HepG2 (cell line): ENCODE results near the gene RHEBL1. TPM values are rescaled to one million over a fixed set of nuclear protein-coding genes. Genes with fewer than 3 reads are reported as not detected.

Experiments
- AHDC1 ChIP-seq: sonication (generic); formaldehyde crosslinking; IDR thresholded peaks from 2 replicates; pipeline ENCODE4 v1.5.1; 2020; ENCODE audit warnings: mild to moderate bottlenecking, missing genetic modification reagents, borderline replicate concordance
- CC2D1A ChIP-seq: sonication (generic); formaldehyde crosslinking; IDR thresholded peaks from 2 replicates; pipeline ENCODE4 v1.8.1; 2023; ENCODE audit warnings: mild to moderate bottlenecking, missing genetic modification reagents
- E2F2 ChIP-seq: sonication (generic); formaldehyde crosslinking; IDR thresholded peaks from 2 replicates; pipeline ENCODE4 v1.4.0; 2020; ENCODE audit warnings: missing genetic modification reagents, borderline replicate concordance
- FOSL2 ChIP-seq: sonication (generic); formaldehyde crosslinking; IDR thresholded peaks from 2 replicates; pipeline ENCODE4 v1.4.0; 2020; ENCODE audit warnings: missing genetic modification reagents
- GABPA ChIP-seq, 2 experiments: IDR thresholded peaks; 2 replicates each; pipeline ENCODE4 v1.6.1; 2011 to 2016; ENCODE audit warnings: low read depth in 2 of 2, low read length in 1 of 2, missing biosample characterization in 1 of 2, missing genetic modification characterization in 1 of 2
- GATAD2A ChIP-seq: IDR thresholded peaks from 2 replicates; pipeline ENCODE4 v1.6.1; 2016
- GZF1 ChIP-seq: sonication (generic); formaldehyde crosslinking; IDR thresholded peaks from 2 replicates; pipeline ENCODE4 v1.5.1; 2020; ENCODE audit warnings: mild to moderate bottlenecking, missing genetic modification reagents
- IRF2 ChIP-seq: IDR thresholded peaks from 2 replicates; pipeline ENCODE4 v1.6.1; 2018; ENCODE audit warnings: missing genetic modification reagents, missing compliant biosample characterization
- ISL2 ChIP-seq: sonication (generic); formaldehyde crosslinking; IDR thresholded peaks from 2 replicates; pipeline ENCODE4 v1.5.0; 2020; ENCODE audit warnings: missing genetic modification reagents
- KDM2A ChIP-seq: sonication (generic); formaldehyde crosslinking; IDR thresholded peaks from 2 replicates; pipeline ENCODE4 v1.4.0; 2020; ENCODE audit warnings: low read depth, missing genetic modification reagents, borderline replicate concordance
- MBNL3 ChIP-seq: fragments of 250-450 bp; sonication (Bioruptor Pico); conservative IDR thresholded peaks from 2 replicates; pipeline ENCODE4 v1.8.0; 2022; ENCODE audit warnings: mild to moderate bottlenecking, inconsistent platforms
- NKX3-1 ChIP-seq: sonication (generic); formaldehyde crosslinking; IDR thresholded peaks from 2 replicates; pipeline ENCODE4 v1.5.0; 2020; ENCODE audit warnings: missing genetic modification reagents
- PCBP2 ChIP-seq: fragments of 200-400 bp; formaldehyde crosslinking; optimal IDR thresholded peaks from 2 replicates; pipeline ENCODE3; 2018; ENCODE audit warnings: low read length, low read depth; ENCODE audit not compliant: poor library complexity, severe bottlenecking
- TEAD3 ChIP-seq: optimal IDR thresholded peaks from 2 replicates; pipeline ENCODE3; 2016; ENCODE audit warnings: borderline replicate concordance
- ZBTB44 ChIP-seq: sonication (generic); formaldehyde crosslinking; IDR thresholded peaks from 2 replicates; pipeline ENCODE4 v1.4.0; 2020; ENCODE audit warnings: missing genetic modification reagents
- ZNF235 ChIP-seq: sonication (generic); formaldehyde crosslinking; IDR thresholded peaks from 2 replicates; pipeline ENCODE4 v1.8.1; 2023; ENCODE audit warnings: mild to moderate bottlenecking, missing genetic modification reagents, borderline replicate concordance
- ZNF562 ChIP-seq: sonication (generic); formaldehyde crosslinking; IDR thresholded peaks from 2 replicates; pipeline ENCODE4 v1.8.0; 2022; ENCODE audit warnings: missing genetic modification reagents, borderline replicate concordance
- ZNF639 ChIP-seq: conservative IDR thresholded peaks from 2 replicates; pipeline ENCODE4 v1.6.1; 2018; ENCODE audit warnings: missing genetic modification reagents
- ZNF746 ChIP-seq: sonication (generic); formaldehyde crosslinking; IDR thresholded peaks from 2 replicates; pipeline ENCODE4 v1.8.0; 2022; ENCODE audit warnings: mild to moderate bottlenecking, missing genetic modification reagents
- ZNF768 ChIP-seq: sonication (generic); formaldehyde crosslinking; IDR thresholded peaks from 2 replicates; pipeline ENCODE4 v1.4.0; 2020; ENCODE audit warnings: missing genetic modification reagents
- polyA plus RNA-seq, 8 experiments: library from polyadenylated mRNA; depleted of rRNA in 3 of 8; stranded (reverse) in 7 of 8; unstranded in 1 of 8; fragments of >200 nt; fragmentation: Illumina TruSeq in 4 of 8; extraction: Trizol in 4 of 8; gene quantifications; 2 replicates each; pipeline versions ENCODE4 v1.2.1 to v1.2.3, GENCODE V29; 2011 to 2016; ENCODE audit warnings: low read depth in 4 of 8, missing spikeins in 1 of 8, mixed read lengths in 1 of 8; ENCODE audit not compliant: insufficient read depth in 1 of 8
- total RNA-seq, 5 experiments: library from RNA; depleted of rRNA; stranded (reverse); fragments of >200 nt; fragmentation: Illumina TruSeq; extraction: Trizol; gene quantifications; 2 replicates each; pipeline ENCODE4 v1.2.3, GENCODE V29; 2016; ENCODE audit warnings: low read depth in 1 of 5

RHEBL1 gene
- total and polyA plus RNA-seq, 2 of the 13 experiments (the other 11 are each of a cell fraction or from before 2014, with no cell fraction given): 1.4 to 2.5 TPM

GRCh38 chr12:49055978-49056754, 13.6 kb downstream of the RHEBL1 start (continued):
- TF ChIP-seq AHDC1 (CRISPR knock-in tag): no peak
- no peak for TF ChIP-seq ZNF746 (CRISPR knock-in tag)
- TF ChIP-seq CC2D1A (CRISPR knock-in tag): no peak
- no peak for TF ChIP-seq ZBTB44 (CRISPR knock-in tag)
- no peak for TF ChIP-seq NKX3-1
- TF ChIP-seq KDM2A (CRISPR knock-in tag): no peak
- TF ChIP-seq ZNF768 (CRISPR knock-in tag): peak; percentile 80; the same call in 1 of the 2 replicates
- TF ChIP-seq ZNF562 (CRISPR knock-in tag): no peak
- no peak for TF ChIP-seq MBNL3 (CRISPR knock-in tag)
- TF ChIP-seq ZNF235 (CRISPR knock-in tag): no peak
- no peak for TF ChIP-seq PCBP2
- TF ChIP-seq FOSL2 (CRISPR knock-in tag): no peak
- 0 out of 2 replicates have a peak, but pooled peaks have one; percentile 26 for TF ChIP-seq IRF2
- TF ChIP-seq GZF1: no peak
- peak; percentile 20; the same call in 1 of the 2 replicates for TF ChIP-seq GABPA (IDR thresholded peaks at IDR 0.05; ENCODE audit: low read depth, low read length)
- 0 out of 2 replicates have a peak, but pooled peaks have one; percentile 36 for TF ChIP-seq GABPA (CRISPR knock-in tag; IDR thresholded peaks at IDR 0.05; ENCODE audit: low read depth)
- peak; percentile 34 for TF ChIP-seq TEAD3 (CRISPR knock-in tag)
- no peak for TF ChIP-seq E2F2 (CRISPR knock-in tag)
- no peak for TF ChIP-seq ZNF639 (CRISPR knock-in tag)
- no peak for TF ChIP-seq ISL2 (CRISPR knock-in tag)
- no peak for TF ChIP-seq GATAD2A (CRISPR knock-in tag)
